ENCODE measurements around the gene FLNC.
A peak's percentile ranks its signal among the peaks of the same experiment; 100 is the strongest.

The FLNC gene

GRCh38 chr7:128879939-128880746 is 49.9 kb downstream of the FLNC start:
- DNase-seq (ENCODE audit: low read depth), result peak; percentile 25

- DNase-seq (ENCODE audit: low read depth), result no peak
Measured at GRCh38 chr7:128880791-128881457, 50.7 kb downstream of the FLNC start.

GRCh38 chr7:128881458-128882125 is 51.4 kb downstream of the FLNC start:
- DNase-seq (ENCODE audit: low read depth), result no peak

GRCh38 chr7:128882134-128882533 is 51.9 kb downstream of the FLNC start:
- DNase-seq (ENCODE audit: low read depth), result no peak

- no peak for DNase-seq (ENCODE audit: low read depth)
Measured at GRCh38 chr7:128883622-128884448, 53.6 kb downstream of the FLNC start.

GRCh38 chr7:128884561-128885369 is 54.6 kb downstream of the FLNC start:
- no peak for DNase-seq (ENCODE audit: low read depth)

DNA sequence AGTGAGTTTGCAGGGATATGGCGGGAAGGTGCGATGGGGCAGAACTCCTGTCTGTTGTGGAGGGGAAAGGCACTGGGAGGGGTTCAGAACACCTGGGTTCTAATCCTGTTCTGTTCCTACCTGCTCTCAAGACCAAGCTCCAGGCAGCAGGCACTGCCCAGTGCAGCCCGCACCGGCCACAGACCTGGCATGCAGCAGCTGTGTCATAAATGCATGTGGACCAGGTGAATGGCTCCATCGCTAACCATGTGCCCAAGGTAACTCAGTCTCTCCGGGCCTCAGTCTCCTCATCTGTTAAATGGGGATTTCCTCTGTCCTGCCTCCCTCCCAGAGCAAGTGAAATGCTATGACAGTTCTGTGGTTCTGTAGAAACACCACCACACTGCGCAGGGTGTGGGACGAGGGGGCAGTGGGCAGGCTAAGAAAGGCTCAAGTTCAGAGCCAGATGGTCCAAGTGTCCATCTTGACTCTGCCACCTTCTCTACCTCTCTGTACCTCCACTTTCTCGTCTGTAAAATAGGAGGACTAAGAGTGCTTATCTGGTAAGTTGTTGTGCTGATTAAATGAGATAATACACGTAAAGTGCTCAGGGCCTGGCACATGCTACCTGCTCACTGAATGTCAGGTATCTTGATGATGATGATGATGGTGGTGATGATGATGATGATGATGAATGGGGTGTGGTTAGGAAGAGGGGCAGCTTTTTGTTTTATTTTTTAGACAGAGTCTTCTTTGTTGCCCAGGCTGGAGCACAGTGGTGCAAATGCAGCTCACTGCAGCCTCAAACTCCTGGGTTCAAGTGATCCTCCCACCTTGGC is 55.4 kb downstream of the FLNC start:
- no peak for DNase-seq (ENCODE audit: low read depth)

- no peak for DNase-seq (ENCODE audit: low read depth)
Measured at GRCh38 chr7:128886391-128887168, 56.4 kb downstream of the FLNC start.

- DNase-seq (ENCODE audit: low read depth), result no peak
Measured at GRCh38 chr7:128887169-128888038, 57.2 kb downstream of the FLNC start.

GRCh38 chr7:128888039-128888755 is 58.0 kb downstream of the FLNC start:
- no peak for DNase-seq (ENCODE audit: low read depth)

GRCh38 chr7:128888756-128889095 is 58.5 kb downstream of the FLNC start:
- no peak for DNase-seq (ENCODE audit: low read depth)

DNA sequence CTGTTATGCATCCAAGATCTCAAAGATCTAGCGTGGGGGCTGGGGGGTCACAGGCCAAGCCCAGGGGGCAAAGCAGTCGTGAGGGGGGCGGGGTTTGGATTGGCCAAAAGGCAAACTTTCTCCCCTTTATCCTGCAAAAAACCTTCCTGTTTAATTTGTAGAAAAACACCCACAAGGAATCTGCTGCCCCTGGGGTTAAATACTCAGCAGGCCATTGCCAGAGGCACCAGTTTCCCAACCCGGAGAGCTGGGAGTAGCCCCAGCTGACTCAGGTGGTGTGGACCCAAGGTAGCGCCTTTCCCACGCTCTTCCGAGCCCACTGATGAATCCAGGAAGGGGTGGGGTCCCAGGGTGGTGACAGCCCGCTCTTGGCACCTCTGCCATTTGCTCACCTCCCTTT is 58.9 kb downstream of the FLNC start:
- no peak for DNase-seq (ENCODE audit: low read depth)

DNA sequence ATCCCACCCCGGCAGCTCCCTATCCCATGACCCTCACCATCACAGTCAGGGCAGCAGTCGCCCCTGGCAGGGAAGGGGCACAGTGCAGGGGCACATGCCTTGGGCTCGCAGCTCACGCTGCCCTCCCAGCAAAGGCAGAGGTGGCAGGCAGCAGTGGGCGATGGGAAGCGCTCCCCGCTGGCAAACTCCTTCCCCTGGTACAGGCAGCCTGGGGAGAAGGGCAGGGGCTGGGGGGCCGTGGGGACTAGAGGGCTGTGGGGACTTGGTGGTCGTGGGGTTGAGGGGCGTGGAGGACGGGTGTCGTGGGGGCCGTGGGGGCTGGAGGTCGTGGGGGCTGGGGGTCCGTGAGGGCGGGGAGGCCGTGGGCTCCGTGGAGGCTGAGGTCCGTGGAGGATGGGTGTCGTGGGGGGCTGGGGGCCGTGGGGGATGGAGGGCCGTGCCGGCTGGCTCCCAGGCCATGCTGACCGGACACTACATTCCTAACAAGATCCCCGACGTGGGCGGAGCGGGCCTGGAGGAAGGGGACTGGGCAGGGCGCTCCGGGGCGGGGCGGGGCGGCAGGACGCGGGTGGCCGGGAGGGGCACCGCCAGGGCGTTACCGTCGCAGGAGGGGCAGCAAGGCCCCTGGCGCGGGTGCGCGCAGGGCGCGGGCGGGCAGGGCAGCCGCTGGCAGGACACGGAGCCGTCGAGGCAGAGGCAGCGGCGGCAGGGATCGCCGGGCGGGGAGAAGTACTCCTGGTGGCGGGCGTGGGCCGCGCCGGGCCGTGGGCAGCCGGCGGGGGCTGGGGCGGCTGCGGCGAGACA is 60.3 kb downstream of the FLNC start:
- DNase-seq (ENCODE audit: low read depth), result no peak

DNA sequence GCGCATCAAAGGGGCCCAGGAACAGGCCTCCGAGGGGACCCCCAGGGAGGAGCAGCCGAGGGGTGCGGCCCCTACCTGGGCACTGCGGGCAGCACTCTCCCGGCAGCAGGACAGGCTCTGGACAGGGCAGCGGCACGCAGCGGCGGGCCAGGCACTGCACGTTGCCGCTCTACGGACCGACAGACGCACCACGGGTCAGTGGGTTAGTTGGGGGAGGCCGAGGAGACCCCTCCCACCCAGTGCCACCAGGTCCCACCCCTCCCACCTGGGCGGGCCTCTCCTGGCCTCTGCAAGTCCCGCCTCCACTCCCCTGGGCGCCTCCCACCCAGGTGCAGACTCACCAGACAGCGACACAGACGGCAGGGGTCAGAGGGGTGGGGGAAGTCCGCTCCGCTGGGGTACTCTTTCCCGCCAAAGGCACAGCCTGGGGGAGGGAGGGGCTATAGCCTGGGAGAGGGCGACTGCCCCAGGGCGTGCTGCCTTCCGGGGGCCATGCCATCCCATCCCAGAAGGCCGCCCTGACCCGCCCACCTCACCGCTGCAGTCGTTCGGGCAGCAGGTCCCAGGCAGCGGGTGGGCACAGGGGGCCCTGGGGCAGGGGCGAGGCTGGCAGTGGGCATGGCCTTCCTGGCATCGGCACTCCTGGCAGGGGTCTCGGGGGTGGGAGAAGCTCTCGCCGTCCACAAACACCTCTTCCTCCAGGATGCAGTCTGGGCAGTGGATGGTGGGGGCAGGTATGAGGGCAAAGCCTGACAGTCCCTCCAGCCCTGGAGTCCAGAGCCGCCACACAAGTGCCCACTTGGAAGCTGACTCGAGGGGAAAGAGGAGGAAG is 61.1 kb downstream of the FLNC start:
- DNase-seq (ENCODE audit: low read depth), result no peak

DNA sequence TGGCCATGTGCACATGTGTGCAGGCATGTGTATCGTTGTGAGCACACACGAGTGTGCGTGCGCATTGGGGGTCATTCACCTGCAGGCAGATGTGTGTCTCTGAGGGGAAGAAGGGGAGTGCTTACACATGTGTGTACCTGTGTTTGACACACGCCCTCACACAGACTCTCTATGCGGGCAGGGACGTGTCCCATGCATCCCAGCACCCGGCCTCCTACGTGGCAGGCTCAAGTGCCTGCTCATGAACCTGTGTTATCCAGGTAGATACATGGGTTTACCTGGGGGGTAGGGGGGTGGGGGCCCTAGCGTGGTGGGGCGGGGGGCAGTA is 61.7 kb downstream of the FLNC start:
- DNase-seq (ENCODE audit: low read depth), result no peak

DNA sequence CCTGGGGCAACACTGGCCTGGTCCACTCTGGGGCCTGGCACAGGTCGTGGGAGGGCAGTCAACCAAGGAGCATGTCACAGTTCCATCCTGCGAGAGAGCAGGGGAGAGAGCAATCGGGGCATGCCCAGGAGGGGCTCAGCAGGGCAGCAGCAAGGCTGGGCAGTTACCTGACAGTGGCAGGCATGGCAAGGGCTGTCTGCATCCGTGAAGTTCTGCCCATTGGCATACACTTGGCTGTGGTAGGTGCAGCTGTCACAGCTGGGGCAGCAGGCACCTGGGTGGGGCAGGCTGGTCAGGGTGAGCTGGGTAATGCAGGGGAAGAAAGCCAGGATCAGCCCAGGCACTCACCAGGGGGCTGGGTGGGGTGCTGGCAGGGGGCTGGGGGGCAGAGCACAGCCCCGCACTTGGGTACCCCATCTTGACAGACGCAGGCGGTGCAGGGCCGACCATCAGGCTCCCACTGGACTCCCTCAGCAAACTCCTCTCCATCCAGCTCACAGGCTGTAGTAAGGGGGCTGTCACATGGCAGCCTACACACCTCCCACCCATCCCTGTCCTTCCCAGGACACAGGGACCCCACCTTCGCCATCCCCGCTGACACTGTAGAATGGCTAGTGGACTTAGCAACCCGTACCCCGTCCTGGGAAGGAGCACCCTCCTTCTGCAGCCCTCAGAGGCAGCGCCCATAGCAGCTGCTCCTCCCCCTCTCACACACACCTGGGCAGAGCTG is 62.5 kb downstream of the FLNC start:
- no peak for DNase-seq (ENCODE audit: low read depth)

Data from stromal cell of bone marrow (primary cell).